Sigmoid colon (tissue), 7 donors: ENCODE results near the gene PTPN21. TPM values are rescaled to one million over a fixed set of nuclear protein-coding genes. Genes with fewer than 3 reads are reported as not detected.

Experiments used
- DNase-seq: peaks from one replicate; pipeline ENCODE4 v3.0.0-alpha.2; 2019
- H3K27ac ChIP-seq, 4 donors: fragments of 200-600 bp; sonication (generic); one replicate each; pipeline ENCODE4 v1.5.1; 2016 to 2019; ENCODE audit warnings: mild to moderate bottlenecking in 1 of 4
- H3K27me3 ChIP-seq, 3 donors: fragments of 200-600 bp; sonication (generic); one replicate each; pipeline ENCODE4 v1.5.1; 2019; ENCODE audit warnings: mild to moderate bottlenecking in 1 of 3
- H3K36me3 ChIP-seq, 4 donors: fragments of 200-600 bp; sonication (generic); one replicate each; pipeline ENCODE4 v1.5.1; 2016 to 2019
- H3K4me1 ChIP-seq, 4 donors: fragments of 200-600 bp; sonication (generic); one replicate each; pipeline ENCODE4 v1.5.1; 2017 to 2019
- H3K4me3 ChIP-seq, 4 donors: fragments of 200-600 bp; sonication (generic); one replicate each; pipeline ENCODE4 v1.5.1; 2017 to 2019; ENCODE audit warnings: mild to moderate bottlenecking in 2 of 4, moderate library complexity in 1 of 4
- H3K9me3 ChIP-seq, 4 donors: fragments of 200-600 bp in 3 of 4; sonication (generic) in 3 of 4; one replicate each; pipeline versions ENCODE4 v1.5.1 to v1.6.1; 2013 to 2019
- EP300 ChIP-seq, 4 donors: sonication (generic); formaldehyde crosslinking; IDR thresholded peaks; one replicate each; pipeline ENCODE4 v1.6.1; 2017; ENCODE audit warnings: antibody characterized with exemption in 4 of 4
- POLR2A ChIP-seq, 2 donors: fragments of 450-650 bp; IDR thresholded peaks; one replicate each; pipeline ENCODE4 v1.6.1; 2016; ENCODE audit warnings: antibody characterized with exemption in 2 of 2, mild to moderate bottlenecking in 2 of 2, moderate library complexity in 2 of 2
- POLR2AphosphoS5 ChIP-seq, 4 donors: sonication (generic); formaldehyde crosslinking; IDR thresholded peaks; one replicate each; pipeline ENCODE4 v1.6.1; 2017; ENCODE audit warnings: antibody characterized with exemption in 4 of 4
- WGBS, 2 donors: extraction: QIAGEN DNeasy Blood & Tissue Kit; methylation state at CpG; one replicate each; pipeline ENCODE4 v1.1.7; 2013; 5-methylcytosine and 5-hydroxymethylcytosine counted together
- intact Hi-C: fragments of 100-400 bp; cut with DNase I; formaldehyde crosslinking; loops from one replicate; pipeline ENCODE4 v1.15.1; 2023
- polyA plus RNA-seq, 3 donors: library from polyadenylated mRNA; stranded (reverse); fragments of 200-250 nt; gene quantifications; one replicate each; pipeline ENCODE4 v1.2.3, GENCODE V29; 2013
- total RNA-seq, 4 donors: library from RNA; depleted of rRNA; stranded (reverse); fragments of >200 nt; gene quantifications; one replicate each; pipeline ENCODE4 v1.1.0, GENCODE V29; 2016
- TF ChIP-seq, protein P1 (sequence below), 4 experiments: fragments of 450-650 bp in 3 of 4; fragments of 200-600 bp in 1 of 4; IDR thresholded peaks; one replicate each; pipeline ENCODE4 v1.5.1; 2016 to 2019; ENCODE audit warnings: antibody characterized with exemption in 4 of 4, mild to moderate bottlenecking in 3 of 4, moderate library complexity in 2 of 4
- donor health status: healthy with polysubstance abuse.
- donor health status: Bipolar disorder and iron deficiency.
- donor health status: healthy.

PTPN21 gene
- total and polyA plus RNA-seq, 7 donors: 7.3 to 29.1 (median 13.7) TPM

DNA sequence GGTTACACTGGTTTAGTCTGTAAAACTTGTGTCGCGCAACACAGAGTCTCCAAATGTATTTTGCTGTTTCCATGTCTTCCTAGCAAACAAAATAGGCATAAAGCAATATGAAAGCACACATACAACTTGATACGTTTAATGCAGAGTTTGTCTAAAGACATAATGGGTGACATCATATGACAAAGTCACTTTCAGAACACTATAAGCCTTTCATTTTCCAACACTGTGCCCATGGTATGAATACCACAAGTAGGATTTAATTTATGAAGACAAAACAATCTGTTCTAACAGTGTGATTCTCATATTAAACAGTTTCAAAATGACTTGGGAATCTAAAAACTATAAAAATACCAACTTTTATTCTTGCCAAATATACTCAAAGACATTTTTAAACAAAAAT, 58.4 kb downstream of the PTPN21 start:
- intact Hi-C loops: no loop called here
- WGBS, 2 donors: 93% methylated on average over 3 of the region's 3 CpGs
- Histone ChIP-seq H3K4me1 (peaks cover 0 to 7% (median 0%) of the 10 kb centered on the region in 4 donors), H3K27me3 (no peaks in the 10 kb centered on the region), H3K4me3 (no peak overlapping the region), H3K9me3 (no peaks in the 10 kb centered on the region), H3K36me3 (peaks cover 0 to 68% (median 21%) of the 10 kb centered on the region in 4 donors), H3K27ac (no peak overlapping the region)
- DNase-seq: no peak
- TF ChIP-seq, protein P1, sequence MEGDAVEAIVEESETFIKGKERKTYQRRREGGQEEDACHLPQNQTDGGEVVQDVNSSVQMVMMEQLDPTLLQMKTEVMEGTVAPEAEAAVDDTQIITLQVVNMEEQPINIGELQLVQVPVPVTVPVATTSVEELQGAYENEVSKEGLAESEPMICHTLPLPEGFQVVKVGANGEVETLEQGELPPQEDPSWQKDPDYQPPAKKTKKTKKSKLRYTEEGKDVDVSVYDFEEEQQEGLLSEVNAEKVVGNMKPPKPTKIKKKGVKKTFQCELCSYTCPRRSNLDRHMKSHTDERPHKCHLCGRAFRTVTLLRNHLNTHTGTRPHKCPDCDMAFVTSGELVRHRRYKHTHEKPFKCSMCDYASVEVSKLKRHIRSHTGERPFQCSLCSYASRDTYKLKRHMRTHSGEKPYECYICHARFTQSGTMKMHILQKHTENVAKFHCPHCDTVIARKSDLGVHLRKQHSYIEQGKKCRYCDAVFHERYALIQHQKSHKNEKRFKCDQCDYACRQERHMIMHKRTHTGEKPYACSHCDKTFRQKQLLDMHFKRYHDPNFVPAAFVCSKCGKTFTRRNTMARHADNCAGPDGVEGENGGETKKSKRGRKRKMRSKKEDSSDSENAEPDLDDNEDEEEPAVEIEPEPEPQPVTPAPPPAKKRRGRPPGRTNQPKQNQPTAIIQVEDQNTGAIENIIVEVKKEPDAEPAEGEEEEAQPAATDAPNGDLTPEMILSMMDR (IDR thresholded peaks at IDR 0.05): no peak
- TF ChIP-seq POLR2AphosphoS5 (IDR thresholded peaks at IDR 0.05) (no peak), EP300 (IDR thresholded peaks at IDR 0.05) (no peak), POLR2A (IDR thresholded peaks at IDR 0.05) (no peak)

DNA sequence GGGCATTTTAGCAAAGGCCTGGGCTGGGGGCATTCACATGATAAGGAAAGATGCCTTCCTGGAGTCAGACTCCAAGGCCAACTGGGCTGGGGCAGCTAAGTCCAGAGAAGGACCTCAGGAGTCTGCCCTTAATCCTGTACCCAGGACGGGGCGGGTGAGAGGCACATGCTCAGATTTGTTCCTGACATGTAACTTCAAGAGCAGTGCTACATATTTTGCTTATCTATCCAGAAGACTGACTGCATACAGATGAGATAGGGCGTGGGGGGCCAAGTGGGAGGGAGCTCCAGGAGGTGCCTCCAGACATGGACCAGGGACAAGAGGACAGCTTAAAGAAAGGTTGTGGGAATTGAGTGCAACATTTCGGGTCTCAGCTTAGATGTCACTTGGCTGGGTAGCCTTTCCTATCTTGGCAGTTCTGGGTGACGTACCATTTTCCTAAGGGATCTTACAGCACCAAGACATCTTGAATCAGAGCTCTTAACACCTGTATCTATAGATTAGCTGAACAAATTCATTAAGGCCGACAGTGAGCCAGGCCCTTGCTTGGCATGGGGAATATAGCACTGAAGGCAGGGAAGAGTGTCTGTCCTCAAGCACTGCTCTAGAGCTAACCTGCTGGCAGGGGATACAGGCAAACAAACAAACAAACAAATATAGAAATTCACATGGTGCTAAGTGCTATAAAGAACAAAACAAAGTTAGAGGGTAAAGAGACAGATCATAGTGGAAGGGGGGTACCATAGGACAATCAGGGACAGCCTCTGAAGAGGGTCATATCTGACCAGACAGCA, 61.2 kb downstream of the PTPN21 start:
- peaks cover 0 to 7% (median 0%) of the 10 kb centered on the region in 4 donors for H3K4me1 ChIP-seq
- H3K9me3 ChIP-seq: no peaks in the 10 kb centered on the region
- TF ChIP-seq EP300 (IDR thresholded peaks at IDR 0.05): no peak
- TF ChIP-seq POLR2A (IDR thresholded peaks at IDR 0.05): no peak
- no peak for TF ChIP-seq POLR2AphosphoS5 (IDR thresholded peaks at IDR 0.05)
- TF ChIP-seq, protein P1 (IDR thresholded peaks at IDR 0.05): no peak
- 83 to 88% methylated on average over 6 of the region's 6 CpGs for WGBS, 2 donors
- peaks cover 0 to 55% (median 10%) of the 10 kb centered on the region in 4 donors for H3K36me3 ChIP-seq
- intact Hi-C loops: loop anchor here (2.0 kb wide), 1 partner anchor 69 kb away; the partner anchor contains the start of gene ZC3H14
- H3K27me3 ChIP-seq: no peaks in the 10 kb centered on the region
- DNase-seq: no peak
- H3K27ac ChIP-seq: no peak overlapping the region
- H3K4me3 ChIP-seq: no peak overlapping the region

DNA sequence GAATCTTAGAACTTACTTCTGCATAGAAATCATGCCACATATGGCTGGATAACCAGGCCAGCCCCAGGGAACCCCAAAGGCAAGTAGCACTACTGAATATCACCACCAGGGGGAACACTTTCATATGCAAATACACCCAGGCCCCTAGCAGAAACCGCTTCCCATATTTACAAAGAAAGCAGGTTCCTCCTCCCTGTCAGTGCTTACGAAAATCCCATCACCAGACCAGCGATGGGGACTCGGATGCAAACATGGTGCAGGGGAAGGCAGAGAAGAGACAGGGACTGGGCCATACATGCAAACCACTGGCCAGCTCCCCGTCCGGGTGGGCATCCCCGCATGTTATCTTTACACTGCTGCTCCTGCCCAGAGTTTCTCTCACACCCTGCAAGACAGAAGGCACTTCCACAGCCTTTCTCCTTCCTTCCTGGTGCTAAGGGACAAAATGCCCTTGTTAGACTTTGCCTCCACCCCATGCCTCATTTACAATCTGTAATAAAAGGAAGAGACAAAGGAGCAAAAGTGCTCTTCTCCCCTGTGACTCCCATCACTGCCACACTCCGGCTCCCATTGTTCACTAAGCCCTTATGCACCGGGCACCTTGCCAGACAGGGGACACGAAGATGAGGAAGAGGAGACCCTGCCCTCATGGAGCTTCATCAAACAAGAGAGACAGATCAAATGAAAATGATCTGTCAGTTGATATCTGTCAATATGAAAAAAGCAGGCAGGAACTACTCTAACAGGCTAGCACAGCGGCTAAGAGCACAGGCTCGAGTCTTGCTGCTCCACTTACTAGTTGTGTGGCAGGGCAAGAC, 62.3 kb downstream of the PTPN21 start:
- Histone ChIP-seq H3K4me1 (peaks cover 0 to 7% (median 0%) of the 10 kb centered on the region in 4 donors), H3K4me3 (no peak overlapping the region), H3K9me3 (no peaks in the 10 kb centered on the region), H3K27me3 (no peaks in the 10 kb centered on the region), H3K36me3 (peaks cover 0 to 57% (median 10%) of the 10 kb centered on the region in 4 donors), H3K27ac (no peak overlapping the region)
- 18 to 38% methylated on average over 12 of the region's 12 CpGs for WGBS, 2 donors
- peak; percentile 76 for DNase-seq
- intact Hi-C loops: loop anchor here (1.0 to 2.0 kb wide), 2 partner anchors 59 to 70 kb away; partner anchors contain the start of gene ZC3H14
- no peak for TF ChIP-seq POLR2AphosphoS5 (IDR thresholded peaks at IDR 0.05)
- no peak for TF ChIP-seq POLR2A (IDR thresholded peaks at IDR 0.05)
- TF ChIP-seq, protein P1 (IDR thresholded peaks at IDR 0.05): peak; percentile 64 to 91 (median 86)

DNA sequence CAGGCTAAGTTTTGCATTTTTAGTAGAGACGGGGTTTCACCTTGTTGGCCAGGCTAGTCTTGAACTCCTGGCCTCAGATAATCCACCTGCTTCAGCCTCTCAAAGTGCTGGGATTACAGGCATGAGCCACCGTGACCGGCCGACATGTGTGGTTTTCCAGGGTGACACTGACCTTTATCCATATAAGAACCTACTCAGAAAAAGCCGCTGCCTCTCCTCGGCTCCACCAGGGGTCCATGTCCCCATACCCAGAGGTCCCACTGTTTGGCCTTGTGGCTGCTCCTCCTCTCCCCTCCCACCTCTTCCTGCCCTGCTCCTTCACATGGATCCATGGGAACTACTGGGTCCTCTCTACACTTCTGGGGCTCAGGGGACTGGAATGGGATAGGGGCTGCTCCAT, 64.6 kb downstream of the PTPN21 start:
- TF ChIP-seq POLR2AphosphoS5 (IDR thresholded peaks at IDR 0.05): no peak
- TF ChIP-seq, protein P1 (IDR thresholded peaks at IDR 0.05): no peak
- no peak for TF ChIP-seq POLR2A (IDR thresholded peaks at IDR 0.05)
- no peak for TF ChIP-seq EP300 (IDR thresholded peaks at IDR 0.05)
- no peak overlapping the region for H3K4me3 ChIP-seq
- H3K36me3 ChIP-seq: peaks cover 0 to 49% (median 1%) of the 10 kb centered on the region in 4 donors
- H3K9me3 ChIP-seq: no peaks in the 10 kb centered on the region
- intact Hi-C loops: no loop called here
- no peaks in the 10 kb centered on the region for H3K27me3 ChIP-seq
- no peak overlapping the region for H3K27ac ChIP-seq
- no peak for DNase-seq
- 94 to 95% methylated on average over 6 of the region's 6 CpGs for WGBS, 2 donors
- H3K4me1 ChIP-seq: peaks cover 0 to 7% (median 0%) of the 10 kb centered on the region in 4 donors
